ENCODE measurements around the gene LGR4. TPM values are rescaled to one million over a fixed set of nuclear protein-coding genes. Genes with fewer than 3 reads are reported as not detected.

The LGR4 gene
- total RNA-seq, 1 donor from 2014 or later, result 39.6 TPM

DNA sequence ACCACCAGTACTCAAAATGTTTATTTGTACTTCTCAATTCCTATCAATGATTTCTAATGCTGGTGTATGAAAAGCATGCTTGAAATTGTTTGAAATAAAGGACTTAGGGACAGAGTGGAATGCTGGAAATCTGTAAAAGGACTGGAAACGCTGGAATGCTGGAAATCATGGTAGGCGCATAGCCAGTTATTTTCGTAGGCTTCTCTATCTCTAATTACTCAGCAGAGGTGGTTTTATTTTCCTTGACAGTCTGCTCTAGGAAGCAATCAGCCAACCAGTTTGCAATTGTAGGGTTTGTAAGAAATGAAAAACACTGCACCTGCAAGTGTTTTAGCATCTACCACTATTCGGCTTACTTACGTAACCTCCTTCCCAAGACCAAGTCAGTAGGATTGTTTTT lies 33.2 kb upstream of the LGR4 start:
- H3K4me3 Mint-ChIP-seq, result peak overlapping the region; percentile 100
- peaks cover 13% of the 10 kb centered on the region for H3K4me1 Mint-ChIP-seq (ENCODE audit: unreplicated experiment)
- no peaks in the 10 kb centered on the region for H3K9me3 Mint-ChIP-seq
- no peaks in the 10 kb centered on the region for H3K27me3 Mint-ChIP-seq
- peaks cover under 1% of the 10 kb centered on the region for H3K36me3 Mint-ChIP-seq
- TF ChIP-seq, protein P1, sequence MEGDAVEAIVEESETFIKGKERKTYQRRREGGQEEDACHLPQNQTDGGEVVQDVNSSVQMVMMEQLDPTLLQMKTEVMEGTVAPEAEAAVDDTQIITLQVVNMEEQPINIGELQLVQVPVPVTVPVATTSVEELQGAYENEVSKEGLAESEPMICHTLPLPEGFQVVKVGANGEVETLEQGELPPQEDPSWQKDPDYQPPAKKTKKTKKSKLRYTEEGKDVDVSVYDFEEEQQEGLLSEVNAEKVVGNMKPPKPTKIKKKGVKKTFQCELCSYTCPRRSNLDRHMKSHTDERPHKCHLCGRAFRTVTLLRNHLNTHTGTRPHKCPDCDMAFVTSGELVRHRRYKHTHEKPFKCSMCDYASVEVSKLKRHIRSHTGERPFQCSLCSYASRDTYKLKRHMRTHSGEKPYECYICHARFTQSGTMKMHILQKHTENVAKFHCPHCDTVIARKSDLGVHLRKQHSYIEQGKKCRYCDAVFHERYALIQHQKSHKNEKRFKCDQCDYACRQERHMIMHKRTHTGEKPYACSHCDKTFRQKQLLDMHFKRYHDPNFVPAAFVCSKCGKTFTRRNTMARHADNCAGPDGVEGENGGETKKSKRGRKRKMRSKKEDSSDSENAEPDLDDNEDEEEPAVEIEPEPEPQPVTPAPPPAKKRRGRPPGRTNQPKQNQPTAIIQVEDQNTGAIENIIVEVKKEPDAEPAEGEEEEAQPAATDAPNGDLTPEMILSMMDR (conservative IDR thresholded peaks at IDR 0.05), result no peak
- no peak for DNase-seq (ENCODE audit: extremely low spot score, unreplicated experiment)
- peak overlapping the region; percentile 96 for H3K27ac Mint-ChIP-seq

DNA sequence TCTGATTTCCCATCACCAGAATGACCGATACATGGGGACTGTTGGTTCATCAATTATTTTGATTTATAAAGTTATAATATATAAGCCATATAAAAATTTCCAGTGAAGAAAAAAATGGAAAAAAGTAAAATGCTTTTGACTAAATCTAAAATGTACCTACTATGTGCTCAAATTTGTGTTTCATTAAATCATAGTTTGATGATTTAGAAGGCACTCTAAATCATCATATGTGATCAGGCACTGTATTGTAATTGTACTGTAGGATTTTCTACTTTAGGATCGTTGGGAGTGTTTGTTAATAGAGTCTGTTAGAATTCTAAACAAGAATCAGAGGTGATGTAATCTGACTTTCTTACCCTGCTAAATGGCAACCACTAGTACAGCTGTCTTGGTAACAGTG lies 31.6 kb upstream of the LGR4 start:
- Mint-ChIP-seq H3K27me3 (no peaks in the 10 kb centered on the region), H3K9me3 (no peaks in the 10 kb centered on the region), H3K36me3 (peaks cover 7% of the 10 kb centered on the region), H3K4me3 (peak overlapping the region; percentile 76), H3K4me1 (ENCODE audit: unreplicated experiment) (peaks cover 13% of the 10 kb centered on the region), H3K27ac (no peak overlapping the region)
- TF ChIP-seq, protein P1 (conservative IDR thresholded peaks at IDR 0.05), result no peak
- DNase-seq (ENCODE audit: extremely low spot score, unreplicated experiment), result no peak

DNA sequence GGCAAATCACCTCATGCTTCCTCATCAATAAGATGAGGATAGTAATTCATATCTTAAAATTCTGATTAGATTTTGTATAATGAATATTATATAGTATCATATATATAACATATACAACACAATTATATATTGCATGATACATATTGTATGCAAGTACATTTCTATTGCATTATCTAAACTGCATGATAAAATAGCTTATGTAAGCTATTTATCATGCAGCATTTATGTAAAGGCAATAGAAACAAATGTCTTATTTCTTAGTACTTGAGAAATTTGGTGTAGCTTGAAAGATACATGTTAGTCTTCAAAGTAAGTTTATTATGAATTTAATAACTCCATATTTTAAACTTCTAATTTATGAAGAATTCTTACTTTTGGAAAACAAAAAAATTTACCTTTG lies 28.5 kb upstream of the LGR4 start:
- peaks cover 13% of the 10 kb centered on the region for H3K4me1 Mint-ChIP-seq (ENCODE audit: unreplicated experiment)
- no peak overlapping the region for H3K27ac Mint-ChIP-seq
- no peak for DNase-seq (ENCODE audit: extremely low spot score, unreplicated experiment)
- no peaks in the 10 kb centered on the region for H3K9me3 Mint-ChIP-seq
- H3K27me3 Mint-ChIP-seq, result no peaks in the 10 kb centered on the region
- peaks cover 12% of the 10 kb centered on the region for H3K36me3 Mint-ChIP-seq
- TF ChIP-seq, protein P1 (conservative IDR thresholded peaks at IDR 0.05), result no peak
- no peak overlapping the region for H3K4me3 Mint-ChIP-seq

DNA sequence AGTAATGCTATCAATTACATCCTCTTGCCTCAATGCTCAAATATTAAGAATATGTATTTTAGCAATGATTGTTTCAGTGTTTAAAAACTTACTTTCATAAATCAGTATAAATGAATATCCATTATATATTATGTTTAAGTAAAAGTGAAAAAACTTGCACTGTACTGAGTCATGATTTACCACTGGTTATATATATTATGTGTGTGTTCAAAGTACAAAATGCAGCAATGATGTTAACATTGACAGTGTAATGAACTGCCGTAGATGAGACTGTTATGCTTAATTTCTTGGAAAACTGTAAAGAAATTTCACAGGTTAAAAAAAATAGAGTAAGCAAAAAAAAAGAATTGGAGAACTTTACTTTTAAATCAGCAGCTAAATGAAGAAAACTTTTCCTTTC lies 25.3 kb upstream of the LGR4 start:
- Mint-ChIP-seq H3K9me3 (no peaks in the 10 kb centered on the region), H3K4me1 (ENCODE audit: unreplicated experiment) (no peaks in the 10 kb centered on the region), H3K36me3 (peaks cover 12% of the 10 kb centered on the region), H3K27ac (no peak overlapping the region), H3K27me3 (no peaks in the 10 kb centered on the region), H3K4me3 (no peak overlapping the region)
- TF ChIP-seq, protein P1 (conservative IDR thresholded peaks at IDR 0.05), result no peak
- DNase-seq (ENCODE audit: extremely low spot score, unreplicated experiment), result no peak

DNA sequence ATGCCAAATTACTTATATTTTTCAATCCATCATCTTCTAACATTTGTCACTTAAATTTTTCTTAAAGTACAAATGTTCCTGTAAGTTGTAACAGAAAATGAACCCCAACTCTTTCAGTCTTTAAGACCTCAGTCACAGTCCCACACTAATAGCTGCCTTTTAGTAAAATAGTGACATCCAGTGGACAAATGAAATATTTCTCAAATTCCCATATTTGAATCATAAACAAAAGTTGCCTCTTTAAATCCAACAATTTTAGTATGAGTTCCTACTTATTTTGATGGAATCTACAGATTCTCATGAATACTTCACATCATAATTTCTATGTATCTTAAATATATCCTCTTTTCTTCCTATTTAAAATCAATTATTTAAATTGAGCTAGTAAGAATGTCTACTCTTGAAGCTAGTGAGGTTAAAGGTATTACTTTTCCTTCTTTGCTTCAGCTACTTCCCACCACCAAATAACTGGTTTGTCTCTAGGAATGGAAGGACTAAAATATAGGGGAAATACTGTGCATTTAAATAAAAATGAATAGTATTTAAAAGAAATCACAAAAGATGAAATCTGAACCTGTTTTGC lies 24.8 kb upstream of the LGR4 start:
- TF ChIP-seq, protein P1 (conservative IDR thresholded peaks at IDR 0.05), result peak; percentile 75
- no peaks in the 10 kb centered on the region for H3K27me3 Mint-ChIP-seq
- H3K4me1 Mint-ChIP-seq (ENCODE audit: unreplicated experiment), result no peaks in the 10 kb centered on the region
- no peaks in the 10 kb centered on the region for H3K9me3 Mint-ChIP-seq
- DNase-seq (ENCODE audit: extremely low spot score, unreplicated experiment), result no peak
- H3K36me3 Mint-ChIP-seq, result peaks cover 12% of the 10 kb centered on the region
- no peak overlapping the region for H3K27ac Mint-ChIP-seq
- H3K4me3 Mint-ChIP-seq, result no peak overlapping the region

DNA sequence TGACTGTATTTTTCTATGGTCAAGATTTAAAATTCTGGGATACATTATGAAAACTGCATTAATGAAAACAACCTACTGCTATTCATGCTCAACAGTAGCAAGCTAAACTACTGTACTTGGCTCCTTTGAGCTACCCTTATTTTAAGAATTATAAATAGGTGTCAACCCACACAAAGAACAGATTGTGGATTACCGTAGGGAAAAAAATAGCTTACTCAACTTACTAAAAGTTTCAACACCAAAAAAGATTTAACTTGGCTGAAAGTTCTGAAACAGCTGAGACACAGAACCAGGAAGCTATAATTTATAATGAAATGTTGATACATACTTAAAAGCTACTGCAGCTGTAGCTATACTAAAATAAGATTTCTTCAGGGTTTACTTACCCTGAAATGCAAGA lies 23.9 kb upstream of the LGR4 start:
- TF ChIP-seq, protein P1 (conservative IDR thresholded peaks at IDR 0.05), result no peak
- Mint-ChIP-seq H3K36me3 (peaks cover 18% of the 10 kb centered on the region), H3K27me3 (no peaks in the 10 kb centered on the region), H3K4me3 (no peak overlapping the region), H3K4me1 (ENCODE audit: unreplicated experiment) (no peaks in the 10 kb centered on the region), H3K27ac (no peak overlapping the region), H3K9me3 (no peaks in the 10 kb centered on the region)
- DNase-seq (ENCODE audit: extremely low spot score, unreplicated experiment), result no peak

All from type B pancreatic cell (in vitro differentiated cells).